NCI-H446 (cell line): ENCODE measurements around the gene EFHC2.

ENCODE experiments used
- DNase-seq, 2 experiments: peaks; one replicate each; lab custom pipeline; 2025; lab: John Stamatoyannopoulos, UW

EFHC2 gene, protein sequence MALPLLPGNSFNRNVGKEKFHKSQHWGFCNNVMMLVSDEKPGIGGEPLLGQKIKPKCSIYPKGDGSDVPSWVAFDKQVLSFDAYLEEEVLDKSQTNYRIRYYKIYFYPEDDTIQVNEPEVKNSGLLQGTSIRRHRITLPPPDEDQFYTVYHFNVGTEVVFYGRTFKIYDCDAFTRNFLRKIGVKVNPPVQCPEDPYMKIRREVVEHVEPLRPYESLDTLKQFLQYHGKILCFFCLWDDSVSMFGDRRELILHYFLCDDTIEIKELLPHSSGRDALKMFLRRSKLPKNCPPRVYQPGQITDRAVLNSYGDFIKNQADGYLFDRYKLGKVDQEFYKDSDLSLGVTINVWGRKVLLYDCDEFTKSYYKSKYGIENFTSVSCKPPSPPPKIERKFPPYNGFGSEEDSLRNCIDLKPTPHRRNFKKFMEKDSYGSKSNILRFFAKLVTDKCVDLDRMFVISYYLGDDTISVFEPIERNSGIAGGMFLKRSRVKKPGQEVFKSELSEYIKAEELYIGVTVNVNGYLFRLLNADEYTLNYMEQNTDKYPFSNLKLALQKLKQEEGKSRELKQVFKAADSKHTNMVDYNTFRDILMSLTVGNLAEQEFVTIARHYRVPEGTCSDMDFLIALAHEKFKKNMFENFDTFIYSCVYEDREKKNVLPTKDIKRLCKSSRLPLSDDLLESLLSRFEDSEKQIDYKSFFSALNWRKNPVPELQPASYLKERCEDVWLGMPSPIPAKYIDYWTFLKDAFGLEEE

GRCh38 chrX:44343412-44344141 lies at the start of gene EFHC2:
TSS of gene EFHC2 (minus strand) at chrX:44343672. CDS start at chrX:44343588, 84 bp downstream.
- no peak for DNase-seq

GRCh38 chrX:44392767-44393166 lies 49.3 kb upstream of the EFHC2 start:
- DNase-seq, result no peak

- no peak for DNase-seq
Observed at GRCh38 chrX:44384688-44385338, 41.3 kb upstream of the EFHC2 start.

GRCh38 chrX:44382871-44383270 lies 39.4 kb upstream of the EFHC2 start:
- no peak for DNase-seq

DNA sequence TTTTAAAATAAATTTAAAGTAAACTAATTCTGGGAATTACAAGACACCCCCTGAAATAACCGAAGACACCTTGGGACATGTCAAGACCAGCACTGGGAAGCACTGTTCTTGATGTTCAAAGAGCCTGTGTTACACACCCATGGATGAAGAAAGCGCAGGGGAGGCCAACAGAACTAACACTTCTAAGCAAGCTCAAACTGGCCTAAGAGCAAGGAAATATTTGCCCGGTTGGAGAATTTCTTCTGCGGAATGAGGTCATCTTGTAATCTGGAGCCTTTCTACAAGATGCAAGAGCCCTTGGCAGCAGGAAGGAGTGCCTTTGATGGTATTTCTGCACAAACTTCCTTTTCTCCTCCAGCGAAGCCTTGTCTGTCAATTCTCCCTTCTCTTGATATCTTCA lies 9.3 kb upstream of the EFHC2 start:
- no peak for DNase-seq

DNA sequence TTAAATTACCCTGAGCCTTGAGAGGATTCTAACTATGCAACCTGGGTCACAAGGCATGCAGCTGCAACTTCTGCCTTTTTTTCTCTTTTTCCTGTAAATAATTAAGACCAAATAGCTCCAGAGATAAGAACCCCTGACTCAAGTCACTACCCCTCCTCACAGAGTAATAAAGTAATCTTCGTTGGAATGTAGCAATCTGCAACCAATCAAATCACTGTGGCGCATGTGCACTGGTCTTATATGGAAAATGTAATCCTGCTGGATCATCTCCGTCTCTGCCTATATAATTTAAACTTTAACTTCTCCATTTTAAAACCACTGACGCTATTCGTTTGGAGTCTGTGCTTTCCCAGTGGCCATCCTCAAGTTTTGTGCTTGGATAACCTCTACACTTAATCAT lies 6.1 kb upstream of the EFHC2 start:
- no peak for DNase-seq

GRCh38 chrX:44344687-44345086 lies 1.2 kb upstream of the EFHC2 start:
- DNase-seq, result no peak

DNA sequence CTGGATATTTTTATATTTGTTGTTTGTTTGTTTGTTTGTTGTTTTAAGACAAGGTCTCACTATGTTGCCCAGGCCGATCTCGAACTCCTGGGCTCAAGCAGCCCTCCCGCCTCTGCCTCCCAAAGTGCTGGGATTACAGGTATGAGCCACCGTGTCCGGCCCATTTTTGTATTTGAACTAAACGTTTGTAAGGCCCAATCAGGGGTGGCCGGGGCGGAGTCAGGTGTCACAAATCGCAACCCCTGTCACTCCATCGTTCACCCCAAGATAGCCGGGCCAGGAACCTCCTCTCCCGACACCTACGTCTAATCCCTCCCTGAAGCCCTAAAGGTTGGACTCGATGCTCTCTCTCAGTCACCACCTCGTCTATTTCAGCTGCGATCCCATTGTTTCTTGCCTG lies 722 bp upstream of the EFHC2 start:
- DNase-seq, result no peak

- no peak for DNase-seq
Observed at GRCh38 chrX:44342866-44343265, 606 bp downstream of the EFHC2 start.

DNA sequence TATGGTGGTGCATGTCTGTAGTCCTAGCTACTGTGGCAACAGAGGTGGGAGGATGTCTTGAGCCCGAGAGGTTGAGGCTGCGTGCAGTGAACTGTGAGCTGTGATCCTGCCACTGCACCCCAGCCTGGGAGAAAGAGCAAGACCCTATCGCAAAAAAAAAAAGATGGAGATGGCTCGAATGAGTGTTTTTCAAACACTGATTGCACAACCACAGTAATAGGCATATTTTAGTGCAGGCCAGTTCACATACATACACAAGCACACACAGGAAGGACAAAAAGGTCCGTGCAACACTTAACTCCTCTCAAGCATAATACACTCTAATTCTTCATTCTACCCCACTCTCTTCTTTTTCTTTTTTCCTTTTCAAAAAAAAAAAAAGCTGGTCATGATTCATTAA lies 5.1 kb downstream of the EFHC2 start:
- DNase-seq, result no peak

GRCh38 chrX:44332437-44332836 lies 11.0 kb downstream of the EFHC2 start:
- no peak for DNase-seq

- no peak for DNase-seq
Observed at GRCh38 chrX:44330227-44330626, 13.2 kb downstream of the EFHC2 start.

- DNase-seq, result no peak
Observed at GRCh38 chrX:44319550-44319949, 23.9 kb downstream of the EFHC2 start.

DNA sequence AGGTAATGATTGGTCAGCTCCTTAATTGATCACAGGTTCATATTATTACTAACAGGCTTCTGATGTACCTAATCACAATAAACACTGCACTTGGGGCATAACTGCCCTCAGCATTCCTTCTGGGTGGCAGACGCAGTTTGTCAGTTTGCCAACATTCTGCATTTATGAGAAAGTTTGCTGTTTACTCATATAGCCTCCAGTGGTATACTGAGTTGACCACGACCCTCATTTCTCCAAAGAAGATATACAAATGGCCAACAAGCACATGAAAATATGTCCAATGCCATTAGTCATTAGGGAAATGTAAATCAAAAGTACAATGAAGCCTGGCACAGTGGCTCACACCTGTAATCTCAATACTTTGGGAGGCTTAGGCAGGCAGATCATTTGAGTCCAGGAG lies 26.3 kb downstream of the EFHC2 start:
- DNase-seq, result no peak

GRCh38 chrX:44314808-44315207 lies 28.7 kb downstream of the EFHC2 start:
- DNase-seq, result no peak

DNA sequence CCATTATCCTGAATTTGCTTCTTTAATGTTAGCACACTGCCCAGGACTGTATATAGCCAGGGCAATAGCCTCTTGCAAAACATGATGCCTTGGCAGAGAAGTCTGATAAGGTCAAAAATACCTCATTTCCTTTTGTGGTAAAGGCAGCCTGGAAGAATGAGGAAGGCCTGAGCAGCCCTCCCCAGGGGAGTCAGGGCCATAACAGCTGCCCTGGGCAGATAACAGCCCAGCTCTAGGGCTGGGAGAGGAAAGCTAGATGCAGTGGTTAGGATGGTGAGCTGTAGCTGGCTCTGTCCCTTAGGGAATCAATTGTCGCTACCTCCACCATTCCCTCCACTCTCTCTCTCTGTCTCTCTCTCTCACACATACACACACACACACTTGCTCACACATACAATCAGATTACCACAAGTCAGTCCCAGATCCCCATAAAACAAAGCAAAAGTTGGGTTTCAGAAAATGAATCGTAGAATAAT lies 29.2 kb downstream of the EFHC2 start:
- DNase-seq, result no peak

DNA sequence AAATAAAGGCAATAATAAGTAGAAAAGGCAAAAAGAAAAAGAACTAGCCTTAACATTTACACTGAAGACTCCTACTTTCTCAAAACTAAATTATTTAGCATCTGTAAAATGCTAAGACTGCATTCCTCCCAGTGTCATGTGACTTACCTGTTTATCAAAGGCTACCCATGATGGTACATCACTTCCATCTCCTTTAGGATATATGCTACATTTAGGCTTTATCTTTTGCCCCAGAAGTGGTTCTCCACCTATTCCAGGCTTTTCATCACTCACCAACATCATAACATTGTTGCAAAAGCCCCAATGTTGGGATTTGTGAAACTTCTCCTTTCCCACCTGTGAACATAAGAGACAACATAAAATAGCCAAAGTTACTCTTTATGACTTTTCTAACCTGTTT lies 31.1 kb downstream of the EFHC2 start:
- no peak for DNase-seq

DNA sequence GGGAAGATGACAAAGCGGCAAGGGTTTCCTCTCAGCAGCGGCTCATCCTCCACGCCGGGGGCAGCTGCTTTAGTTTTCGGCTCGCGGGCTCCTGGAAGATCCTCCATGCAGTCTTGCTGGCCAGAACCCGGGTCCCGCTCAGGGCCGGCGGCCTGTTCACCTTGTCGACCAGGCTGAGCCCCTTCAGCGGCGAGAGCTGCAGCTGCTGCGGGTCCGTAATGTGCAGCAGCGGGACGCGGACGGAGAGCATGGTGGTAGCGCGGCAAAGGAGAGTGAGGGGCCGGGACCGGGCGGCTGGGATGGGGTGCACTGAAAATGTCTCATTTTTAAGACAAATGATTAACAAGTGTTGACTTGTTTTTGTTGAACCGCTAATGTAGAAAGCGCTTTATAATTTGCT lies 33.2 kb downstream of the EFHC2 start:
- no peak for DNase-seq

DNA sequence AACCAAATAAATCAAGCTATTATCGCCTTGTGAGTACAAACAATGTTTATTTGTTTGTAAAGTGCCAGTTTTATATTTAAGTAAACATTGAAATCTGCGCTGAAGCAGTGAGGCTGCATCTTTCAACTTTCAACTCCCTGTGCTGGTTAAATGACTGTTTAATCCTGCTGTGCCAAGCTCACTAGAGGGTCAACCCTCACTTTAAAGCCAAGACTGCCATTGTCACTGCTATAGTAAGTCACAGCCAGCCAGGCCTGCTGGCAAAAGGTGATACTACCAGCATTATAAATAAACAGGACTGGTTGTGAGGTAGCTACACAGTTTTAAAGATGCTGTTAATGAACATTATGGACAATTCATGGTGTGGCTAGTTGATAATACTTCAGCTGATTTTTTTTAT lies 34.6 kb downstream of the EFHC2 start:
- DNase-seq, result no peak

- peak; percentile 37 to 64 for DNase-seq
Observed at GRCh38 chrX:44306356-44306755, 37.1 kb downstream of the EFHC2 start.

GRCh38 chrX:44305921-44306320 lies 37.6 kb downstream of the EFHC2 start:
- DNase-seq, result peak; percentile 18 to 45

GRCh38 chrX:44303119-44303518 lies 40.4 kb downstream of the EFHC2 start:
- peak in 1 of 2 experiments; percentile 9 for DNase-seq
